RWPE2 (cell line): ENCODE measurements around the gene MIR17HG.

Experiments
- ATAC-seq: fragments of 200-7000 bp; cut with Tn5 transposase; 3 replicates; pipeline ENCODE4 v1.9.1; 2021; ENCODE audit warnings: low read depth
- DNase-seq: peaks from one replicate; pipeline ENCODE4 v3.0.0-alpha.2; 2020; ENCODE audit warnings: low spot score
- H3K27ac ChIP-seq: fragments of 450-650 bp; 2 replicates; pipeline ENCODE4 v1.5.1; 2017; ENCODE audit warnings: mild to moderate bottlenecking; ENCODE audit not compliant: poor library complexity, severe bottlenecking
- H3K27me3 ChIP-seq: fragments of 250-450 bp; sonication (Bioruptor Pico); 2 replicates; pipeline ENCODE4 v1.5.1; 2021; ENCODE audit warnings: mild to moderate bottlenecking, moderate library complexity; ENCODE audit not compliant: insufficient read depth, poor library complexity, severe bottlenecking
- H3K36me3 ChIP-seq: fragments of 250-450 bp; sonication (Bioruptor Pico); 2 replicates; pipeline ENCODE4 v1.5.1; 2020; ENCODE audit warnings: low read depth, mild to moderate bottlenecking, moderate library complexity
- H3K4me1 ChIP-seq: fragments of 250-450 bp; sonication (Bioruptor Pico); 2 replicates; pipeline ENCODE4 v1.5.1; 2021; ENCODE audit warnings: mild to moderate bottlenecking, moderate library complexity; ENCODE audit not compliant: insufficient read depth, poor library complexity, severe bottlenecking
- H3K4me3 ChIP-seq: fragments of 250-450 bp; sonication (Bioruptor Pico); 2 replicates; pipeline ENCODE4 v1.5.1; 2021; ENCODE audit warnings: mild to moderate bottlenecking, moderate library complexity; ENCODE audit not compliant: severe bottlenecking
- H3K9me3 ChIP-seq: fragments of 250-450 bp; sonication (Bioruptor Pico); 2 replicates; pipeline ENCODE4 v1.5.1; 2021; ENCODE audit warnings: mild to moderate bottlenecking, moderate library complexity; ENCODE audit not compliant: severe bottlenecking
- TF ChIP-seq, protein P1 (sequence below): fragments of 450-650 bp; IDR thresholded peaks from one replicate; pipeline ENCODE4 v1.5.1; 2017; ENCODE audit warnings: mild to moderate bottlenecking, moderate library complexity; ENCODE audit not compliant: poor library complexity, severe bottlenecking

Gene MIR17HG

DNA sequence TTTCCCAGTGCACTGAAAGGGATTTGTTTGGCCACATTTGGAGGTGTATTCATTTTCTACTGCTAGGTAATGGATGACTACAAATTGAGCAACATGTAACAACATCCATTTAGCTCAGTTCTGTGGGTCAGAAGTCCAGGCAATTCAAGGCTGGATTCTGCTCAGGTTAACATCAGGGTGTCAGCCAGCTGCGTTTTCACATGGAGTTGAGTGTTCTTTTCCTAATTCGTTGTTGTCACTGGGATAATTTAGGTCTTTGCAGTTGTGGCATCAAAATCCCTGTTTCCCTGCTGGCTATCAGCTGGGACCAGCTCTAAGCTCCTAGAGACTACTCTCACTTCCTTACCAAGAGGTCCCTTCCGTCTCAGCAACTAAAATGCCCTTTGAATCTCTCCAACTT lies 25.4 kb downstream of the MIR17HG start:
- TF ChIP-seq, protein P1, sequence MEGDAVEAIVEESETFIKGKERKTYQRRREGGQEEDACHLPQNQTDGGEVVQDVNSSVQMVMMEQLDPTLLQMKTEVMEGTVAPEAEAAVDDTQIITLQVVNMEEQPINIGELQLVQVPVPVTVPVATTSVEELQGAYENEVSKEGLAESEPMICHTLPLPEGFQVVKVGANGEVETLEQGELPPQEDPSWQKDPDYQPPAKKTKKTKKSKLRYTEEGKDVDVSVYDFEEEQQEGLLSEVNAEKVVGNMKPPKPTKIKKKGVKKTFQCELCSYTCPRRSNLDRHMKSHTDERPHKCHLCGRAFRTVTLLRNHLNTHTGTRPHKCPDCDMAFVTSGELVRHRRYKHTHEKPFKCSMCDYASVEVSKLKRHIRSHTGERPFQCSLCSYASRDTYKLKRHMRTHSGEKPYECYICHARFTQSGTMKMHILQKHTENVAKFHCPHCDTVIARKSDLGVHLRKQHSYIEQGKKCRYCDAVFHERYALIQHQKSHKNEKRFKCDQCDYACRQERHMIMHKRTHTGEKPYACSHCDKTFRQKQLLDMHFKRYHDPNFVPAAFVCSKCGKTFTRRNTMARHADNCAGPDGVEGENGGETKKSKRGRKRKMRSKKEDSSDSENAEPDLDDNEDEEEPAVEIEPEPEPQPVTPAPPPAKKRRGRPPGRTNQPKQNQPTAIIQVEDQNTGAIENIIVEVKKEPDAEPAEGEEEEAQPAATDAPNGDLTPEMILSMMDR, result no peak
- Histone ChIP-seq H3K27me3 (no peaks in the 10 kb centered on the region), H3K9me3 (peaks cover under 1% of the 10 kb centered on the region), H3K27ac (no peak overlapping the region), H3K36me3 (no peaks in the 10 kb centered on the region), H3K4me3 (no peak overlapping the region), H3K4me1 (no peaks in the 10 kb centered on the region)
- DNase-seq (no peak), ATAC-seq (no peak)

DNA sequence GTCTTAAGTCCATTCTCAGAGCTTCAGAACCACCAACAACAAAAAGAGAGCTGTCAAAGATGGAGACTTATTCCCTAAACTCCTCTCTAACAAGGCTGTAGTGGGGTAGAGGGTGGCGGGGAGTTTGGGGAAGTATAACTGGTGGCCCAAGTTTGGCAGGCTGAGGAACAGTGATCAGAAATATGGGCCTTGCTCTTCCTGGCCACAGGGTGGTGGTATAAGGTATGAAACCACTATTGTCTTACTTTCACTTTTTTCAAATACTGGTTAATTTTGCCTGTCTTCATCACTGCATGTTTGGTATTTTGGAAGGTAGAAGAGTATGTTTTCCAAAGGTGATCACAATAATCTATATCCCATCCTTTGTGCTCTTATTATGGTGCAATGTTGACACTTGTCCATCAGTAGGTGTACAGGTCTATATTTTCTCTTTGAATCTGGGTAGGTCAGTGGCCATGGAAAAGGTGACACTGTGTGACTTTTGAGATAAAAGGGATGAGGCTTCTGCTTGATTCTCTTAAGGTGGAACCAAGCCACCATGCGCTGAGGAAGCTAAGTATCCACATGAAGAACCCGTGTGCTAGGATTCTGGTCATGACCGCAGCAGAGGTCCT lies 27.7 kb downstream of the MIR17HG start:
- Histone ChIP-seq H3K4me3 (no peak overlapping the region), H3K27ac (no peak overlapping the region), H3K36me3 (no peaks in the 10 kb centered on the region), H3K9me3 (no peaks in the 10 kb centered on the region), H3K27me3 (no peaks in the 10 kb centered on the region), H3K4me1 (no peaks in the 10 kb centered on the region)
- TF ChIP-seq, protein P1, result peak; percentile 62
- DNase-seq, result no peak
- ATAC-seq, result peak; percentile 54; the same call in 2 of the 3 replicates

DNA sequence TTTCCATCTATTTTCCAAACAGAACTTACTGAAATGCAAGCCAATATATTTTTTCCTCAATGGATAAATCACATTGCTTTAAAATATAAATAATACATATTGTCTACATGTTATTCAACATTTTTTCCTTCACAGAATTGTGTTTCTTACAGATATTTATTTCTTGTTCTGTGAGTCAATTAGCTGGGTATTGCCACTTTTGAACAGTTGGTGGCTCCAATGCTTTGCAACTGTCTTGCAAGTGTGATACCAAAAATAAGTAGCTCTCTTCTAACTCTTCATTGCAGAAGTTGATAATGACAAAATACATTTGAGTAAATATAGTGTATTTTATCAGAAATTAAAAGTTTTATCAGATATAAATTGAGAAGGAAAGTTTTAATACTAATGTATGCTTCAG lies 33.9 kb downstream of the MIR17HG start:
- DNase-seq, result no peak
- H3K4me1 ChIP-seq, result no peaks in the 10 kb centered on the region
- ATAC-seq, result no peak
- H3K27ac ChIP-seq, result no peak overlapping the region
- H3K4me3 ChIP-seq, result no peak overlapping the region
- no peaks in the 10 kb centered on the region for H3K36me3 ChIP-seq
- H3K27me3 ChIP-seq, result peaks cover 16% of the 10 kb centered on the region
- H3K9me3 ChIP-seq, result no peaks in the 10 kb centered on the region
- TF ChIP-seq, protein P1, result peak; percentile 59

DNA sequence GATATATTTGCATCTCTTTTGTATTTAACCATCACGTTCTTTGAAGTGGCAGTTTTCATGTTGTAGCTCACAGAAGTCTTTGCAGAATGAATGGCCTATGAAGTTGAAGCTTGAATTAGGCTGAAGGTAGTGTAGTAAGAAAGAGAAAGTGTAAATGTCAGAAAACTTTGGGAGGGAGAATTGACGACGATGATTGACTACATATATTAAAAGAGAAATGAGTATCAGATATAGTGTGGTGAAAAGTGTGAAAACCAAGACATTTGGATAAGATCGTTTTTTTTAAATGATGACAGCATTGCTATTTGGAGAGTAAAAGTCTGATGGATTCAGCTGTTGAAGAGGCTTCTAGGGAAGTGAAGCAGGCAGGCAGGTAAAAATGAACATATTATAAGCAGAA lies 36.3 kb downstream of the MIR17HG start:
- H3K4me3 ChIP-seq, result no peak overlapping the region
- no peaks in the 10 kb centered on the region for H3K9me3 ChIP-seq
- no peak for ATAC-seq
- H3K27ac ChIP-seq, result no peak overlapping the region
- peaks cover 24% of the 10 kb centered on the region for H3K27me3 ChIP-seq
- H3K36me3 ChIP-seq, result no peaks in the 10 kb centered on the region
- TF ChIP-seq, protein P1, result no peak
- DNase-seq, result no peak
- no peaks in the 10 kb centered on the region for H3K4me1 ChIP-seq

DNA sequence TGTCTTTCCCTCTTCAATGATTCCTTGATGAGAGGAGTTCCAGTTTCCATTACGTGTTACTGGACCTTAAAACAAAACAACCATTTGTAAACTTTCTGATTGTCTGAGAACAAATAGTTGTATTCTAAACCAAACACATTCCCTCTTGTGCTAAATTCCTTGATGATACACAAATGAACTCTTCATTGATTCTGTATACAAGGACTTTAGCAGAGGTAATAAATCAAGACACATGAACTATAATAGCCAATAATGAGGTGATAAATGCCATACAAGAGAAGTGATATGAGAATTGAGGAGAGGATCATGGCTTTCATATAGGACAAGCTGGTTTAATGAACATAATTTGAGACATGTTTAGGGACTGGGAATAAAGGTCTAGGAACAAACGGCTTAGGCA lies 37.4 kb downstream of the MIR17HG start:
- Histone ChIP-seq H3K4me1 (no peaks in the 10 kb centered on the region), H3K4me3 (no peak overlapping the region), H3K9me3 (no peaks in the 10 kb centered on the region), H3K27me3 (peaks cover 24% of the 10 kb centered on the region), H3K27ac (no peak overlapping the region), H3K36me3 (no peaks in the 10 kb centered on the region)
- TF ChIP-seq, protein P1, result no peak
- ATAC-seq (no peak), DNase-seq (no peak)
